PFSK-1 (cell line): Measurements from ENCODE around the gene ZNF319.

Experiments used
- FOXP2 ChIP-seq: optimal IDR thresholded peaks from 2 replicates; pipeline ENCODE3; 2011; ENCODE audit warnings: borderline replicate concordance, control low read depth, inconsistent platforms; ENCODE audit not compliant: insufficient read depth; ENCODE audit errors: extremely low read length, extremely low read depth
- POLR2AphosphoS5 ChIP-seq: IDR thresholded peaks from 2 replicates; pipeline ENCODE4 v1.6.1; 2012; ENCODE audit warnings: low read depth, mild to moderate bottlenecking, control low read depth, low read length, moderate library complexity
- REST ChIP-seq, 2 experiments: IDR thresholded peaks; 2 replicates each; pipeline versions ENCODE4 v1.6.1 to v1.8.0; 2011 to 2012; ENCODE audit warnings: low read depth in 2 of 2, low read length in 2 of 2, control low read depth in 1 of 2, inconsistent platforms in 1 of 2, mild to moderate bottlenecking in 1 of 2, moderate library complexity in 1 of 2; ENCODE audit not compliant: insufficient read depth in 1 of 2
- SIN3A ChIP-seq: IDR thresholded peaks from 2 replicates; pipeline ENCODE4 v1.6.1; 2012; ENCODE audit warnings: mild to moderate bottlenecking, low read length, moderate library complexity, borderline replicate concordance; ENCODE audit not compliant: insufficient read depth
- TAF1 ChIP-seq: IDR thresholded peaks from 2 replicates; pipeline ENCODE4 v1.6.1; 2012; ENCODE audit warnings: low read length, control low read depth, borderline replicate concordance; ENCODE audit not compliant: insufficient read depth

The ZNF319 gene

GRCh38 chr16:57979006-57979585 lies 21.4 kb downstream of the ZNF319 start:
- TF ChIP-seq FOXP2 (no peak), TAF1 (no peak), POLR2AphosphoS5 (no peak), SIN3A (no peak), REST (IDR thresholded peaks at IDR 0.05; ENCODE audit: insufficient read depth in 1 of 2, low read depth in 2 of 2, low read length in 2 of 2) (no peak)

GRCh38 chr16:57977418-57978069 lies 22.9 kb downstream of the ZNF319 start:
- no peak for TF ChIP-seq TAF1
- TF ChIP-seq FOXP2: no peak
- TF ChIP-seq POLR2AphosphoS5: no peak
- TF ChIP-seq SIN3A: no peak
- TF ChIP-seq REST (IDR thresholded peaks at IDR 0.05; ENCODE audit: insufficient read depth in 1 of 2, low read depth in 2 of 2, low read length in 2 of 2): no peak

GRCh38 chr16:57976331-57976796 lies 24.1 kb downstream of the ZNF319 start:
- TF ChIP-seq TAF1 (no peak), FOXP2 (no peak), POLR2AphosphoS5 (no peak), REST (IDR thresholded peaks at IDR 0.05; ENCODE audit: insufficient read depth in 1 of 2, low read depth in 2 of 2, low read length in 2 of 2) (no peak), SIN3A (no peak)

GRCh38 chr16:57972306-57972705 lies 28.2 kb downstream of the ZNF319 start:
- TF ChIP-seq SIN3A: no peak
- no peak for TF ChIP-seq FOXP2
- TF ChIP-seq POLR2AphosphoS5: no peak
- TF ChIP-seq TAF1: no peak
- no peak for TF ChIP-seq REST (IDR thresholded peaks at IDR 0.05; ENCODE audit: insufficient read depth in 1 of 2, low read depth in 2 of 2, low read length in 2 of 2)
